ENCODE results near the gene IMPG1.

Gene IMPG1, protein sequence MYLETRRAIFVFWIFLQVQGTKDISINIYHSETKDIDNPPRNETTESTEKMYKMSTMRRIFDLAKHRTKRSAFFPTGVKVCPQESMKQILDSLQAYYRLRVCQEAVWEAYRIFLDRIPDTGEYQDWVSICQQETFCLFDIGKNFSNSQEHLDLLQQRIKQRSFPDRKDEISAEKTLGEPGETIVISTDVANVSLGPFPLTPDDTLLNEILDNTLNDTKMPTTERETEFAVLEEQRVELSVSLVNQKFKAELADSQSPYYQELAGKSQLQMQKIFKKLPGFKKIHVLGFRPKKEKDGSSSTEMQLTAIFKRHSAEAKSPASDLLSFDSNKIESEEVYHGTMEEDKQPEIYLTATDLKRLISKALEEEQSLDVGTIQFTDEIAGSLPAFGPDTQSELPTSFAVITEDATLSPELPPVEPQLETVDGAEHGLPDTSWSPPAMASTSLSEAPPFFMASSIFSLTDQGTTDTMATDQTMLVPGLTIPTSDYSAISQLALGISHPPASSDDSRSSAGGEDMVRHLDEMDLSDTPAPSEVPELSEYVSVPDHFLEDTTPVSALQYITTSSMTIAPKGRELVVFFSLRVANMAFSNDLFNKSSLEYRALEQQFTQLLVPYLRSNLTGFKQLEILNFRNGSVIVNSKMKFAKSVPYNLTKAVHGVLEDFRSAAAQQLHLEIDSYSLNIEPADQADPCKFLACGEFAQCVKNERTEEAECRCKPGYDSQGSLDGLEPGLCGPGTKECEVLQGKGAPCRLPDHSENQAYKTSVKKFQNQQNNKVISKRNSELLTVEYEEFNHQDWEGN

DNA sequence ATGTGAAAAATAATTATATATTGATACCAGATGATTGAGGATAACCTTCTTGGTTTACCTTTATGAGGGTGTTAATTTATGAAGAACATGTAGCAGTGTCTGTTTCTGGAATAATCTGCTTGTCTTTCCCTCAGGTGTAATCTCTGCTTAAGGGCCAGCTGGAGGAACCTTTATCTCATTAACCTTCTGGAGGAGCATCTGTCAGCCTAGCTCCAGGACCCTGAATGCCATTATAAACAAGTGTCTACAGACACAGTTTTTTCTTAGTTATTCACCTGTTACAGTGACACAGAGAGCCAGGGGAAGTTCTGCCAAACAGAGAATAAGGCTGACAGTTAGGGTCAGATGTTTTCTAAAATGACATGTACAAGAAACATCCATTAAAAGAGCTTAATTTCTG is at the start of gene IMPG1:
Gene IMPG1, minus strand, starts transcription at position 101 of the 400 bp plus-strand sequence. CDS start 174 bp downstream, outside the sequence.
- no peaks in the 10 kb centered on the region for H3K4me1 ChIP-seq (ENCODE audit: control insufficient read depth in 1 of 2, insufficient read depth in 1 of 2, low read depth in 1 of 2, low read length in 1 of 2)
- H3K9me3 ChIP-seq: no peaks in the 10 kb centered on the region
- H3K36me3 ChIP-seq: no peaks in the 10 kb centered on the region
- H3K4me3 ChIP-seq (ENCODE audit: low read depth in 1 of 2, low read length in 1 of 2): no peak within 1 kb of the TSS
- H3K27me3 ChIP-seq: no peaks in the 10 kb centered on the region
- H3K27ac ChIP-seq: no peak within 1 kb of the TSS
- TF ChIP-seq, protein P1, sequence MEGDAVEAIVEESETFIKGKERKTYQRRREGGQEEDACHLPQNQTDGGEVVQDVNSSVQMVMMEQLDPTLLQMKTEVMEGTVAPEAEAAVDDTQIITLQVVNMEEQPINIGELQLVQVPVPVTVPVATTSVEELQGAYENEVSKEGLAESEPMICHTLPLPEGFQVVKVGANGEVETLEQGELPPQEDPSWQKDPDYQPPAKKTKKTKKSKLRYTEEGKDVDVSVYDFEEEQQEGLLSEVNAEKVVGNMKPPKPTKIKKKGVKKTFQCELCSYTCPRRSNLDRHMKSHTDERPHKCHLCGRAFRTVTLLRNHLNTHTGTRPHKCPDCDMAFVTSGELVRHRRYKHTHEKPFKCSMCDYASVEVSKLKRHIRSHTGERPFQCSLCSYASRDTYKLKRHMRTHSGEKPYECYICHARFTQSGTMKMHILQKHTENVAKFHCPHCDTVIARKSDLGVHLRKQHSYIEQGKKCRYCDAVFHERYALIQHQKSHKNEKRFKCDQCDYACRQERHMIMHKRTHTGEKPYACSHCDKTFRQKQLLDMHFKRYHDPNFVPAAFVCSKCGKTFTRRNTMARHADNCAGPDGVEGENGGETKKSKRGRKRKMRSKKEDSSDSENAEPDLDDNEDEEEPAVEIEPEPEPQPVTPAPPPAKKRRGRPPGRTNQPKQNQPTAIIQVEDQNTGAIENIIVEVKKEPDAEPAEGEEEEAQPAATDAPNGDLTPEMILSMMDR (IDR thresholded peaks at IDR 0.05): no peak

DNA sequence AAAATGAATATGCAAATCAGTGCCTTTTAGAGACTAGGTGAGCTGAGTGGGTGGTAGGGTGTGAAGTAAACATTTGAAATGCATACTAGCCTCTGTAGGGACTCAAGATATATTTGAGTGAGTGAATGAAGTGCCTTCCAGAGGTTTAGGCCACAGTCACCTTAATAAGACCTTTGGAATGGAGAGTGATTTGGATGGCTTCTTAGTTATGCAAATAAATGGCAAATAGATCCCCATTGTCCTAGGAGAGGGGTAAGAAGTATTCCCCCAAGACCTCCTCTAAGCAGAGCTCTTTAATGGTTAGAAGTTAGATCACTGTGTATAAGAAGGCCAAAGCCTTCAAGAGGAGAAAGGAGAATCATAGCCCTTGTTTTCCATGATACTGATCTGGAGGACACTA is 47.8 kb upstream of the IMPG1 start:
- TF ChIP-seq, protein P1 (IDR thresholded peaks at IDR 0.05): no peak
- Histone ChIP-seq H3K36me3 (no peaks in the 10 kb centered on the region), H3K4me3 (ENCODE audit: low read depth in 1 of 2, low read length in 1 of 2) (no peak overlapping the region), H3K4me1 (ENCODE audit: control insufficient read depth in 1 of 2, insufficient read depth in 1 of 2, low read depth in 1 of 2, low read length in 1 of 2) (no peaks in the 10 kb centered on the region), H3K27me3 (no peaks in the 10 kb centered on the region), H3K27ac (no peak overlapping the region), H3K9me3 (no peaks in the 10 kb centered on the region)

DNA sequence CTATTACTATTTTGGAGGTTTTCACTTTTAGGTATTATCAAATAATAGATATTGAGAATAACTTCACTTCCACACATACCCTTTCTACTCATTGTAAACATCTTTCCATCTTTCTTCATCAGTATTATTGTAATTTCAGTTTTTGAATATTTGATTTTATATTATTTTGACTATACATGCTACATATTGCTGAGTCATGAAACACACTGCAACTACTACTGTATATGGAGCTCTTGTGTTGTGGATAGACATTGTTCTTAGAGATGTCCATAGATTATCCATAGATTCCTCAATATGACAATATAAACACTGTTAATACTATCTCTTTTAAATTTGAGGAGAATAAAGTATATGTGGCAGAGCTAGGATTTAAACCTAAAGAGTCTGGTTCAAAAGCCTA is 819 bp upstream of the IMPG1 start:
- TF ChIP-seq, protein P1 (IDR thresholded peaks at IDR 0.05): no peak
- H3K4me3 ChIP-seq (ENCODE audit: low read depth in 1 of 2, low read length in 1 of 2): no peak overlapping the region
- no peaks in the 10 kb centered on the region for H3K27me3 ChIP-seq
- no peaks in the 10 kb centered on the region for H3K36me3 ChIP-seq
- no peak overlapping the region for H3K27ac ChIP-seq
- no peaks in the 10 kb centered on the region for H3K9me3 ChIP-seq
- H3K4me1 ChIP-seq (ENCODE audit: control insufficient read depth in 1 of 2, insufficient read depth in 1 of 2, low read depth in 1 of 2, low read length in 1 of 2): no peaks in the 10 kb centered on the region

DNA sequence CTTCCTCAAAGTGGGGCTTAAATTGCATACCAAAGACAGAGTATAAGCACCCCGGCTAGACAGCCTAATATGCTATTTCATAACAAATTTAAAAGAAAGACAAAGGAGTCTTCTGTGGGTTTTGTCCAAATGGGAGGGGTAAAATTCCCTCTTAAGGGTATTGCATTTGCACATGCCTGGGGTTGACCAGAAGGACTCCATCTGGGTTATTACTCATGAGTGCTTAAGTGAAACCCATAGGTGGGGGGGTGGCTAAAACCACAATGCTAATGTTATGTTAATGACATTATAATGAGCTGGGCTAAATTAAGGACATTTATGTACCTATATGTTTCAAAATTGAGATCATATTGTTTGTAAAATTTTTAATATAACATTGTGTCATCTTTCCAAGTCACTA is 15.0 kb downstream of the IMPG1 start:
- Histone ChIP-seq H3K9me3 (no peaks in the 10 kb centered on the region), H3K27ac (no peak overlapping the region), H3K27me3 (no peaks in the 10 kb centered on the region), H3K4me3 (ENCODE audit: low read depth in 1 of 2, low read length in 1 of 2) (no peak overlapping the region), H3K36me3 (no peaks in the 10 kb centered on the region), H3K4me1 (ENCODE audit: control insufficient read depth in 1 of 2, insufficient read depth in 1 of 2, low read depth in 1 of 2, low read length in 1 of 2) (no peaks in the 10 kb centered on the region)
- TF ChIP-seq, protein P1 (IDR thresholded peaks at IDR 0.05): no peak

DNA sequence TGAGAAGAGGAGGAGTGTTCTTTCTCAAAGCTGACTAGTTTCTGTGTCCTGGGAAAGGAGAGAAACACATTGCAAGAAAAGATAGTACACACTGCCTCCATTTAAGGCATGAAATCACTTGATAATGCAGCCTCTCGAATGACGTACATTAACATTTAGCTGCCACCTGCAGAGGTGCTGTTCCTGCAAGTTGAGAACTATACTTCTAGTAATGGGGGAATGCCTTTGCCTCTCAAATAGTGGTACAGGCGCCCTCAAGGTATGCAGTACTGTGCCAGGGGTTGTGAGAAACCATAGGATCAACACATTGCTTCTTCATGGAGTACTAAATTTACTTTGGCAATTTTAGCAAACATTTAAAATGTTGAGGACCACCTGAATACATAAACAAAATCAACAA is 20.1 kb downstream of the IMPG1 start:
- Histone ChIP-seq H3K27me3 (no peaks in the 10 kb centered on the region), H3K9me3 (no peaks in the 10 kb centered on the region), H3K4me1 (ENCODE audit: control insufficient read depth in 1 of 2, insufficient read depth in 1 of 2, low read depth in 1 of 2, low read length in 1 of 2) (no peaks in the 10 kb centered on the region), H3K4me3 (ENCODE audit: low read depth in 1 of 2, low read length in 1 of 2) (no peak overlapping the region), H3K36me3 (no peaks in the 10 kb centered on the region), H3K27ac (no peak overlapping the region)
- TF ChIP-seq, protein P1 (IDR thresholded peaks at IDR 0.05): no peak

Measured in neutrophil (primary cell).